GM18909 (cell line): ENCODE data around the gene RASSF8.

Experiments used
- ATAC-seq: cut with Tn5 transposase; IDR thresholded peaks from one replicate; pipeline ENCODE4 v1.9.1; 2021; ENCODE audit warnings: mild to moderate bottlenecking; ENCODE audit not compliant: unreplicated experiment, poor library complexity

The RASSF8 gene

DNA sequence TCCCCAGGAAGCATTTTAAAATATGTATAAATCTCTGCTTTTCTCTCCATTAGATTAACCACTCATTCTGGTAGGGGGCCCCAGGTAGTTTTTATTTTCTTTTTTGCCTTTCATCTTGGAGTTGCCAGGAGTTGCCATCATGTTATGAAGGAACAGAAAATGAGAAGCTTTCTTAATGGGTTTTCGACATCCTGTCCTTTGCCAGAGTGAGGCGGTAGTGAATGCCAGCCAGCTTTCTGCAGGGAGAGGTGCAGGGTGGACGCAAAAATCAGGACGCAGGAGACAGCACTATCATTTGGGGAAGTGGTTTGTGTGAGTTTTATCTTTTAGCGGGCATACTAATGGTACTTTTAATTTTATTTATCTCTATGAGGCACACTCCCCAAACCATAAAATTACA lies 1.7 kb downstream of the RASSF8 start:
- no peak for ATAC-seq

DNA sequence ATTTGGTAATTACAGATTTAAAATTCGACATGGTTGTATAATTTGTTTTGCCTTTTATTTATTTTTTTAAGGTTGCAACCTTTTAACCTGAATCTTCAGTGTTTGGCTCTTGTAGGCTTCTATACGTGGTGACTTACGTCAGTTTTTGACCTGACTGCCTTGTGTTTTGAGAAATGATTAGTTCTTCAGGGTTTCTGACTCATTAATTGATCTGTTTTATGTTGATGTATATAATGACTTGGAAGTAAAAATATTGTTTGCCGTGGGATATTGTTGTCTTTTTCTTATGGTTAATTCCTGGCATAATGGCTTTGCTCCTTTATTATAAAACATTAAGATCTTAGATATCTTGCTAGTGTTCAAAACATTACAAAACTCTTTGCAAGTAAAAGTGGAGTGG lies 2.5 kb downstream of the RASSF8 start:
- no peak for ATAC-seq

GRCh38 chr12:25962932-25963525 lies 4.5 kb downstream of the RASSF8 start:
- ATAC-seq: no peak

GRCh38 chr12:25965682-25966081 lies 7.2 kb downstream of the RASSF8 start:
- no peak for ATAC-seq

GRCh38 chr12:25970082-25970481 lies 11.6 kb downstream of the RASSF8 start:
- ATAC-seq: no peak

GRCh38 chr12:25970916-25971653 lies 12.6 kb downstream of the RASSF8 start:
- ATAC-seq: no peak

GRCh38 chr12:25971654-25972041 lies 13.2 kb downstream of the RASSF8 start:
- no peak for ATAC-seq

DNA sequence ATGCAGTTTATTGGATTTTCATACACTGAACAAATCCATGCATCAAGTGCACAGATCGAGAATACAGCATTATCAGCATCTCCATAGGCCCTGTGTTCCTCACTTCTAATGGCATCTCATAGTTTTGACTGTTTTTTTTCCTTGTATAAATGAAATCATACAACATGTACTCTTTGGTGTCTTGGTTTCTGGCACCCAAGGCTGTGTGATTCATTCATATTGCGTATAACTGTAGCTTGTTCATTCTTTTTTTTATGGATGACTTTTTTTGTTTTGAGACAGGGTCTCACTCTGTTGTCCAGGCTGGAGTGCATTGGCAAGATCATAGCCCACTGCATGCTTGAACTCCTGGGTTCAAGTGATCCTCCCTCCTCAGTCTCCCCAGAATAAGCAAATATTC lies 14.3 kb downstream of the RASSF8 start:
- no peak for ATAC-seq

- no peak for ATAC-seq
These were observed 16.7 kb downstream of the RASSF8 start for GRCh38 chr12:25975179-25975578.

DNA sequence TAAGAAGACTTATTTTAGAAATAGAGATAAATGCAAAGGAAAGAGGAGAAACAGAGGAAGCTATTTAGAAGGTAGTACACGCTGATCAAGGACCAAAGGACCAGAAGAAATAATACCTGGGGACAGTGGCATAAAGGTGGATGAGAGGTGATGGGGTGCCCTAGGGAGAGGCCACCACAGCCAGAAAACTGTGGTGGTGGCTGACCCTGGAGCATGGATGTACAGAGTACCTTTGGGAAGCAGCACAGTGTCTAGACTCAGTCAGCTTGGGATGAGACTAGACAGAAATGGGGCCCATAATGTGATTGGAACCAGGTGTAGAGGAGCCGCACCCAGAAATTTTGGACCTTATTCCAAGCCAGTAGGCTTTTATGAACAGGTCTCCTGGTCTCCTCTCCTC lies 17.2 kb downstream of the RASSF8 start:
- ATAC-seq: no peak

- ATAC-seq: no peak
These were observed 17.8 kb downstream of the RASSF8 start for GRCh38 chr12:25976289-25976688.

- ATAC-seq: no peak
These were observed 18.6 kb downstream of the RASSF8 start for GRCh38 chr12:25977047-25977446.

DNA sequence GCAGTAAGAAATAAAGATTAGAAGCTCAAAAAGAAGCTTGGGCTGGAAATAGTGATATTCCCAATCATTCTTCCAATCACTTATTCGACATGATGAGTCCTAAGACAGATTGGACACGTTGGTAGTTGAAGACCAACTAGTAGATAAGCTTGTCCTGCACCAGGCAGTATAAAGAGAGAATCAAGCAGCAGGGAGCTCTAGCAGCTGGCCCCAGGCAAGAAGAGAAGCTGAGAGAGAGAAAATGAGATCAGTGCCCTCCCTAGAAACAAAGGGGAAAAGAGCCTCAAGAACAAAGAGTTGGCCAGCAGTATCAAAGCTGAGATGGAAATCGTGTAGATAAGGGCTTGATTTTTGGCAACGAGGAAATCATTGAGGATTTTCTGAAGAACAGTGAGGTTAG lies 20.6 kb downstream of the RASSF8 start:
- no peak for ATAC-seq

- ATAC-seq: no peak
These were observed 21.1 kb downstream of the RASSF8 start for GRCh38 chr12:25979563-25979962.

DNA sequence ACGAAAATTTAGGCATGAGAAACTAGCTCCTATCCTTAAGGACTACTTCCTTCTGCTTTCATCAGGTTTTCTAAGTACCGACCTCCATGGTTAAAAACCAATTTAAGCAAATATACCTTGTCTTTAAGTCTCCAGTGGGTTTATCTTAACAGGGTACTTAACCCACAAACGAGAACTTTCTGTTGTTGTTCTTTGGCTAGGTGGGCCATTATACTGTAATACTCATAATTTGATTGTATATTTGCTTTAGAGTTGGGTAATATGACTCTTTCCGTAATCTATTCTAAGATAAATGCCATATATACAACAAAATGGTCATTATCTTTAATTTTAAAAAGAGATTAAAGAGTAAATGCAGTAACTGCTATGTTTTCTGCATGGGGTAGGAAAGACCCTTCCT lies 21.6 kb downstream of the RASSF8 start:
- ATAC-seq: no peak

- ATAC-seq: no peak
These were observed 23.1 kb downstream of the RASSF8 start for GRCh38 chr12:25981597-25981996.

DNA sequence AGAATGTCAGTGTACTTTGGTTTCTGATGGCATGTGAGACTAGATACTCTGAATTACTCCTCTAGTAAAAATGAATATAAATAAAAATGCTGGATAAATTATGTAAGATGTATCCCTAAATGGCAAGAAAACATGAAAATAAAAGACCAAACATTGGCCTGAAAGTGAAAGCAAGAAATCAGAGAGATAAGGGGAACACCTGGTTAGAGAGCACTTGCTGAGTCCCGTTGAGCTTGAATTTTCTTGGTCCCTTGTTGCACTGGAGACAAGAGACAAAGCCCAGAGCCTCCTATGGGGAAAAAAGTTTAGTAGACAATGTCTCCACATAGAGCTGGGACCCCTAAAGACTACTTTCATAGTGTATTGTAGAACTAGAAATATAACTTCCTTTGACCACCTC lies 23.9 kb downstream of the RASSF8 start:
- no peak for ATAC-seq

- no peak for ATAC-seq
These were observed 25.1 kb downstream of the RASSF8 start for GRCh38 chr12:25983625-25984024.

DNA sequence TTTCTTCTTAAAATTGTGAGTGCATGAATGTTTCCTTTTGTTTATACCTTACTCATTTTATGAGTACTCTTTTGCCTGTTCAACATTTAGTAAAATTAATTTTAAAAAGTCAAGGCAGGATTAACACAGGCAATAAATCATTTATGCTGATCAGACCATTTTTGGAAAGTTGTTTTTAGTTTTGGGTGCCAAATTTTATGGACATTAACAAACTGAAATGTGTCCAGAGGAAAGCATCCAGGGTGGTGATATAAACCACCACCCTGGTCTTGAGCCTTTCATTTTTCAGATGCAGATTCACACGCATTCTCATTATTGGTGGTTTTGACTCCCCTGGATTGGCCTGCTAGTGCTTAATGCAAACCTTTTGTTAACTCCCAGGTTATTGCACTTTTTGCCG lies 26.3 kb downstream of the RASSF8 start:
- no peak for ATAC-seq

GRCh38 chr12:25985316-25986175 lies 27.1 kb downstream of the RASSF8 start:
- no peak for ATAC-seq

GRCh38 chr12:25986180-25986579 lies 27.7 kb downstream of the RASSF8 start:
- no peak for ATAC-seq
